Measurements from ENCODE around the gene DNAJC7. TPM values are rescaled to one million over a fixed set of nuclear protein-coding genes. Genes with fewer than 3 reads are reported as not detected.
A peak's percentile ranks its signal among the peaks of the same experiment; 100 is the strongest.

DNAJC7 gene
- total RNA-seq, 1 donor from 2014 or later = 92.5 TPM

GRCh38 chr17:41959030-41959335 lies 58.3 kb downstream of the DNAJC7 start:
- H3K79me2 ChIP-seq (ENCODE audit: low read depth) = no peaks in the 10 kb centered on the region
- H3K4me2 ChIP-seq = no peak overlapping the region
- Mint-ChIP-seq H3K4me3 (no peak overlapping the region), H3K9me3 (no peaks in the 10 kb centered on the region), H3K27ac (peak overlapping the region; percentile 82), H3K27me3 (ENCODE audit: insufficient read depth, low read depth) (peaks cover 3% of the 10 kb centered on the region), H3K36me3 (peaks cover 3% of the 10 kb centered on the region), H3K4me1 (peaks cover 23% of the 10 kb centered on the region)
- H4K20me1 ChIP-seq (ENCODE audit: low read depth) = no peaks in the 10 kb centered on the region
- H3K27me3 ChIP-seq = no peaks in the 10 kb centered on the region
- no peak for DNase-seq (ENCODE audit: low spot score)
- H3K36me3 ChIP-seq = no peaks in the 10 kb centered on the region
- H3F3A ChIP-seq (ENCODE audit: low read depth) = peaks cover 6% of the 10 kb centered on the region
- H3K27ac ChIP-seq = no peak overlapping the region
- no peak overlapping the region for H2AFZ ChIP-seq (replicated peaks)
- no peaks in the 10 kb centered on the region for H3K9me3 ChIP-seq (ENCODE audit: low read depth)
- no peak overlapping the region for H3K9ac ChIP-seq
- H3K4me3 ChIP-seq = no peak overlapping the region
- peaks cover 6% of the 10 kb centered on the region for H3K4me1 ChIP-seq
- TF ChIP-seq CTCF (IDR thresholded peaks at IDR 0.05) (no peak), EZH2 (IDR thresholded peaks at IDR 0.05) (no peak), EZH2phosphoT487 (IDR thresholded peaks at IDR 0.05) (no peak)

GRCh38 chr17:41957869-41958439 lies 59.3 kb downstream of the DNAJC7 start:
- no peak for DNase-seq (ENCODE audit: low spot score)
- Mint-ChIP-seq H3K4me3 (no peak overlapping the region), H3K4me1 (peaks cover 20% of the 10 kb centered on the region), H3K9me3 (no peaks in the 10 kb centered on the region), H3K27ac (peak overlapping the region; percentile 83), H3K36me3 (peaks cover 8% of the 10 kb centered on the region), H3K27me3 (ENCODE audit: insufficient read depth, low read depth) (peaks cover 3% of the 10 kb centered on the region)
- Histone ChIP-seq H4K20me1 (ENCODE audit: low read depth) (no peaks in the 10 kb centered on the region), H3K4me3 (no peak overlapping the region), H3K79me2 (ENCODE audit: low read depth) (no peaks in the 10 kb centered on the region), H3K4me2 (peak overlapping the region; percentile 43), H2AFZ (replicated peaks) (no peak overlapping the region), H3K9me3 (ENCODE audit: low read depth) (no peaks in the 10 kb centered on the region), H3K9ac (no peak overlapping the region), H3F3A (ENCODE audit: low read depth) (peaks cover 6% of the 10 kb centered on the region), H3K36me3 (no peaks in the 10 kb centered on the region), H3K27ac (no peak overlapping the region), H3K4me1 (peaks cover 6% of the 10 kb centered on the region), H3K27me3 (no peaks in the 10 kb centered on the region)
- TF ChIP-seq EZH2phosphoT487 (IDR thresholded peaks at IDR 0.05) = no peak
- no peak for TF ChIP-seq EZH2 (IDR thresholded peaks at IDR 0.05)
- no peak for TF ChIP-seq CTCF (IDR thresholded peaks at IDR 0.05)

GRCh38 chr17:41957031-41957868 lies 60.0 kb downstream of the DNAJC7 start:
- no peak overlapping the region for H3K9ac ChIP-seq
- H3K79me2 ChIP-seq (ENCODE audit: low read depth) = no peaks in the 10 kb centered on the region
- H3K27me3 ChIP-seq = no peaks in the 10 kb centered on the region
- H3K4me2 ChIP-seq = peak overlapping the region; percentile 43
- no peak overlapping the region for H3K27ac ChIP-seq
- Mint-ChIP-seq H3K27me3 (ENCODE audit: insufficient read depth, low read depth) (peaks cover 3% of the 10 kb centered on the region), H3K4me1 (peaks cover 16% of the 10 kb centered on the region), H3K9me3 (no peaks in the 10 kb centered on the region), H3K27ac (peak overlapping the region; percentile 83), H3K4me3 (no peak overlapping the region), H3K36me3 (peaks cover 8% of the 10 kb centered on the region)
- TF ChIP-seq EZH2 (IDR thresholded peaks at IDR 0.05) (no peak), EZH2phosphoT487 (IDR thresholded peaks at IDR 0.05) (no peak), CTCF (IDR thresholded peaks at IDR 0.05) (no peak)
- H3K4me3 ChIP-seq = no peak overlapping the region
- DNase-seq (ENCODE audit: low spot score) = peak; percentile 15
- no peaks in the 10 kb centered on the region for H3K9me3 ChIP-seq (ENCODE audit: low read depth)
- no peaks in the 10 kb centered on the region for H3K36me3 ChIP-seq
- H2AFZ ChIP-seq (replicated peaks) = no peak overlapping the region
- H3F3A ChIP-seq (ENCODE audit: low read depth) = peaks cover 6% of the 10 kb centered on the region
- peaks cover 6% of the 10 kb centered on the region for H3K4me1 ChIP-seq
- H4K20me1 ChIP-seq (ENCODE audit: low read depth) = no peaks in the 10 kb centered on the region

Measured in neural progenitor cell (in vitro differentiated cells).